ENCODE results near the gene SENP1. TPM values are rescaled to one million over a fixed set of nuclear protein-coding genes. Genes with fewer than 3 reads are reported as not detected.

Gene SENP1
- total and polyA plus RNA-seq, 2 experiments from 2014 or later: 8.6 to 27.7 TPM

DNA sequence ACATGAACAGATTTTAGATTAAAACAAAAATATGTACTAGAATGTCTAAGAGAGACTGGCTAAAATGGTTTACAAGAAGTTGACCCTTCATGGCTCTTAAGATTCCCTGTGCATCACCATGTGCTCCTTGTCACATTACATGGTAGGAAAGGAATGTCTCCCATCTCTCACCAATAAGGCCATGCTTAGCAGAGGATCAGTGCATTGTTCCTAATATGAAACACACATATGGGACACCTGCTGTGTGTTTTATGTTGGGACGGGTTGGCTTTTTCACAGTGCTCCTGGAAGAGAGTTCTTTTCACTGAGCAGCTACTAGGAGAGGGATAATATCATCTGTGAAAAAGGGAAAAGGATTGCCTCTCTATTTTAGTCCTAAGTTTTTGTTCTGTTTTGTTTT lies 22.9 kb upstream of the SENP1 start:
- TF ChIP-seq, protein P1, sequence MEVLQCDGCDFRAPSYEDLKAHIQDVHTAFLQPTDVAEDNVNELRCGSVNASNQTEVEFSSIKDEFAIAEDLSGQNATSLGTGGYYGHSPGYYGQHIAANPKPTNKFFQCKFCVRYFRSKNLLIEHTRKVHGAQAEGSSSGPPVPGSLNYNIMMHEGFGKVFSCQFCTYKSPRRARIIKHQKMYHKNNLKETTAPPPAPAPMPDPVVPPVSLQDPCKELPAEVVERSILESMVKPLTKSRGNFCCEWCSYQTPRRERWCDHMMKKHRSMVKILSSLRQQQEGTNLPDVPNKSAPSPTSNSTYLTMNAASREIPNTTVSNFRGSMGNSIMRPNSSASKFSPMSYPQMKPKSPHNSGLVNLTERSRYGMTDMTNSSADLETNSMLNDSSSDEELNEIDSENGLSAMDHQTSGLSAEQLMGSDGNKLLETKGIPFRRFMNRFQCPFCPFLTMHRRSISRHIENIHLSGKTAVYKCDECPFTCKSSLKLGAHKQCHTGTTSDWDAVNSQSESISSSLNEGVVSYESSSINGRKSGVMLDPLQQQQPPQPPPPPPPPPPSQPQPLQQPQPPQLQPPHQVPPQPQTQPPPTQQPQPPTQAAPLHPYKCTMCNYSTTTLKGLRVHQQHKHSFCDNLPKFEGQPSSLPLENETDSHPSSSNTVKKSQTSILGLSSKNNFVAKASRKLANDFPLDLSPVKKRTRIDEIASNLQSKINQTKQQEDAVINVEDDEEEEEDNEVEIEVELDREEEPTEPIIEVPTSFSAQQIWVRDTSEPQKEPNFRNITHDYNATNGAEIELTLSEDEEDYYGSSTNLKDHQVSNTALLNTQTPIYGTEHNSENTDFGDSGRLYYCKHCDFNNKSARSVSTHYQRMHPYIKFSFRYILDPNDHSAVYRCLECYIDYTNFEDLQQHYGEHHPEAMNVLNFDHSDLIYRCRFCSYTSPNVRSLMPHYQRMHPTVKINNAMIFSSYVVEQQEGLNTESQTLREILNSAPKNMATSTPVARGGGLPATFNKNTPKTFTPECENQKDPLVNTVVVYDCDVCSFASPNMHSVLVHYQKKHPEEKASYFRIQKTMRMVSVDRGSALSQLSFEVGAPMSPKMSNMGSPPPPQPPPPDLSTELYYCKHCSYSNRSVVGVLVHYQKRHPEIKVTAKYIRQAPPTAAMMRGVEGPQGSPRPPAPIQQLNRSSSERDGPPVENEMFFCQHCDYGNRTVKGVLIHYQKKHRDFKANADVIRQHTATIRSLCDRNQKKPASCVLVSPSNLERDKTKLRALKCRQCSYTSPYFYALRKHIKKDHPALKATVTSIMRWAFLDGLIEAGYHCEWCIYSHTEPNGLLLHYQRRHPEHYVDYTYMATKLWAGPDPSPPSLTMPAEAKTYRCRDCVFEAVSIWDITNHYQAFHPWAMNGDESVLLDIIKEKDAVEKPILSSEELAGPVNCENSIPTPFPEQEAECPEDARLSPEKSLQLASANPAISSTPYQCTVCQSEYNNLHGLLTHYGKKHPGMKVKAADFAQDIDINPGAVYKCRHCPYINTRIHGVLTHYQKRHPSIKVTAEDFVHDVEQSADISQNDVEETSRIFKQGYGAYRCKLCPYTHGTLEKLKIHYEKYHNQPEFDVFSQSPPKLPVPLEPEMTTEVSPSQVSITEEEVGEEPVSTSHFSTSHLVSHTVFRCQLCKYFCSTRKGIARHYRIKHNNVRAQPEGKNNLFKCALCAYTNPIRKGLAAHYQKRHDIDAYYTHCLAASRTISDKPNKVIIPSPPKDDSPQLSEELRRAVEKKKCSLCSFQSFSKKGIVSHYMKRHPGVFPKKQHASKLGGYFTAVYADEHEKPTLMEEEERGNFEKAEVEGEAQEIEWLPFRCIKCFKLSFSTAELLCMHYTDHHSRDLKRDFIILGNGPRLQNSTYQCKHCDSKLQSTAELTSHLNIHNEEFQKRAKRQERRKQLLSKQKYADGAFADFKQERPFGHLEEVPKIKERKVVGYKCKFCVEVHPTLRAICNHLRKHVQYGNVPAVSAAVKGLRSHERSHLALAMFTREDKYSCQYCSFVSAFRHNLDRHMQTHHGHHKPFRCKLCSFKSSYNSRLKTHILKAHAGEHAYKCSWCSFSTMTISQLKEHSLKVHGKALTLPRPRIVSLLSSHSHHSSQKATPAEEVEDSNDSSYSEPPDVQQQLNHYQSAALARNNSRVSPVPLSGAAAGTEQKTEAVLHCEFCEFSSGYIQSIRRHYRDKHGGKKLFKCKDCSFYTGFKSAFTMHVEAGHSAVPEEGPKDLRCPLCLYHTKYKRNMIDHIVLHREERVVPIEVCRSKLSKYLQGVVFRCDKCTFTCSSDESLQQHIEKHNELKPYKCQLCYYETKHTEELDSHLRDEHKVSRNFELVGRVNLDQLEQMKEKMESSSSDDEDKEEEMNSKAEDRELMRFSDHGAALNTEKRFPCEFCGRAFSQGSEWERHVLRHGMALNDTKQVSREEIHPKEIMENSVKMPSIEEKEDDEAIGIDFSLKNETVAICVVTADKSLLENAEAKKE (CRISPR knock-in tag; IDR thresholded peaks at IDR 0.05): no peak
- H2AFZ ChIP-seq: no peak overlapping the region
- H3F3A ChIP-seq (replicated peaks; ENCODE audit: low read depth): no peaks in the 10 kb centered on the region
- H3K27me3 ChIP-seq (ENCODE audit: insufficient read depth): no peaks in the 10 kb centered on the region
- H3K79me2 ChIP-seq (replicated peaks; ENCODE audit: insufficient read depth): no peaks in the 10 kb centered on the region
- Mint-ChIP-seq H3K27ac (no peak overlapping the region), H3K36me3 (ENCODE audit: low read depth) (peaks cover 65% of the 10 kb centered on the region), H3K9me3 (no peaks in the 10 kb centered on the region), H3K27me3 (ENCODE audit: insufficient read depth, low read depth, poor library complexity) (no peaks in the 10 kb centered on the region), H3K4me3 (no peak overlapping the region), H3K4me1 (no peaks in the 10 kb centered on the region)
- ATAC-seq: no peak
- peaks cover 6% of the 10 kb centered on the region; the same call in 1 of the 2 replicates for H4K20me1 ChIP-seq (replicated peaks; ENCODE audit: insufficient read depth)
- no peaks in the 10 kb centered on the region for H3K4me1 ChIP-seq (ENCODE audit: insufficient read depth)
- H3K9me2 ChIP-seq (ENCODE audit: insufficient read depth): no peaks in the 10 kb centered on the region
- peaks cover 46% of the 10 kb centered on the region for H3K36me3 ChIP-seq (ENCODE audit: insufficient read depth)
- H3K4me3 ChIP-seq: no peak overlapping the region
- no peak overlapping the region for H3K27ac ChIP-seq (ENCODE audit: low read depth)
- no peak for DNase-seq (ENCODE audit: low spot score)
- H3K4me2 ChIP-seq: no peak overlapping the region

GRCh38 chr12:48126953-48127630 lies 21.2 kb upstream of the SENP1 start:
- Histone ChIP-seq H2AFZ (no peak overlapping the region), H3K36me3 (ENCODE audit: insufficient read depth) (peaks cover 42% of the 10 kb centered on the region), H3K4me2 (no peak overlapping the region), H3F3A (replicated peaks; ENCODE audit: low read depth) (no peaks in the 10 kb centered on the region), H3K4me1 (ENCODE audit: insufficient read depth) (no peaks in the 10 kb centered on the region), H4K20me1 (replicated peaks; ENCODE audit: insufficient read depth) (peaks cover 6% of the 10 kb centered on the region; the same call in 1 of the 2 replicates), H3K27me3 (ENCODE audit: insufficient read depth) (no peaks in the 10 kb centered on the region), H3K79me2 (replicated peaks; ENCODE audit: insufficient read depth) (no peaks in the 10 kb centered on the region), H3K27ac (ENCODE audit: low read depth) (no peak overlapping the region), H3K4me3 (no peak overlapping the region), H3K9me2 (ENCODE audit: insufficient read depth) (no peaks in the 10 kb centered on the region)
- H3K27ac Mint-ChIP-seq: no peak overlapping the region
- ATAC-seq (no peak), DNase-seq (ENCODE audit: low spot score) (no peak)
- no peaks in the 10 kb centered on the region for H3K27me3 Mint-ChIP-seq (ENCODE audit: insufficient read depth, low read depth, poor library complexity)
- no peaks in the 10 kb centered on the region for H3K4me1 Mint-ChIP-seq
- TF ChIP-seq EZH2 (IDR thresholded peaks at IDR 0.05; ENCODE audit: low read depth, unreplicated experiment) (no peak), ZNF114 (CRISPR knock-in tag; IDR thresholded peaks at IDR 0.05) (no peak), ETS1 (IDR thresholded peaks at IDR 0.05) (no peak), STAT1 (IDR thresholded peaks at IDR 0.05; ENCODE audit: unreplicated experiment) (no peak)
- peaks cover 55% of the 10 kb centered on the region for H3K36me3 Mint-ChIP-seq (ENCODE audit: low read depth)
- H3K4me3 Mint-ChIP-seq: no peak overlapping the region
- no peaks in the 10 kb centered on the region for H3K9me3 Mint-ChIP-seq
